Stimulated activated CD4-positive, alpha-beta T cell treated with anti-CD3 and anti-CD28 coated beads, Interleukin-15, amount 100 ng/mL, for 48 hours (primary cell): ENCODE results near the gene MROH2A.

Source experiments
- DNase-seq, 2 donors: peaks; one replicate each; pipeline ENCODE4 v3.0.0-alpha.2; 2020; ENCODE audit warnings: low read depth in 2 of 2

The MROH2A gene

GRCh38 chr2:233819884-233820773, 42.0 kb downstream of the MROH2A start:
- no peak for DNase-seq

GRCh38 chr2:233820774-233821105, 42.6 kb downstream of the MROH2A start:
- DNase-seq, result no peak

GRCh38 chr2:233821196-233821595, 43.1 kb downstream of the MROH2A start:
- DNase-seq, result no peak

GRCh38 chr2:233821709-233822100, 43.6 kb downstream of the MROH2A start:
- DNase-seq, result no peak

- DNase-seq, result no peak
These were observed 44.1 kb downstream of the MROH2A start for GRCh38 chr2:233822101-233822771.

GRCh38 chr2:233822781-233823730, 44.9 kb downstream of the MROH2A start:
- DNase-seq, result no peak

GRCh38 chr2:233823731-233824121, 45.6 kb downstream of the MROH2A start:
- no peak for DNase-seq

GRCh38 chr2:233824373-233824772, 46.2 kb downstream of the MROH2A start:
- DNase-seq, result no peak

- no peak for DNase-seq
These were observed 50.5 kb downstream of the MROH2A start for GRCh38 chr2:233828546-233829192.

- no peak for DNase-seq
These were observed 51.3 kb downstream of the MROH2A start for GRCh38 chr2:233829193-233830110.

- DNase-seq, result no peak
These were observed 52.1 kb downstream of the MROH2A start for GRCh38 chr2:233830111-233830802.

- DNase-seq, result no peak
These were observed 53.0 kb downstream of the MROH2A start for GRCh38 chr2:233831011-233831721.

- no peak for DNase-seq
These were observed 53.7 kb downstream of the MROH2A start for GRCh38 chr2:233831861-233832260.

- no peak for DNase-seq
These were observed 54.3 kb downstream of the MROH2A start for GRCh38 chr2:233832414-233832813.

GRCh38 chr2:233832869-233833311, 54.8 kb downstream of the MROH2A start:
- DNase-seq, result no peak

- no peak for DNase-seq
These were observed 55.2 kb downstream of the MROH2A start for GRCh38 chr2:233833345-233833744.

- no peak for DNase-seq
These were observed 57.4 kb downstream of the MROH2A start for GRCh38 chr2:233835230-233836186.

GRCh38 chr2:233836359-233836758, 58.2 kb downstream of the MROH2A start:
- DNase-seq, result no peak
